Measurements from ENCODE around the gene TTI1.
A peak's percentile ranks its signal among the peaks of the same experiment; 100 is the strongest.

The TTI1 gene

DNA sequence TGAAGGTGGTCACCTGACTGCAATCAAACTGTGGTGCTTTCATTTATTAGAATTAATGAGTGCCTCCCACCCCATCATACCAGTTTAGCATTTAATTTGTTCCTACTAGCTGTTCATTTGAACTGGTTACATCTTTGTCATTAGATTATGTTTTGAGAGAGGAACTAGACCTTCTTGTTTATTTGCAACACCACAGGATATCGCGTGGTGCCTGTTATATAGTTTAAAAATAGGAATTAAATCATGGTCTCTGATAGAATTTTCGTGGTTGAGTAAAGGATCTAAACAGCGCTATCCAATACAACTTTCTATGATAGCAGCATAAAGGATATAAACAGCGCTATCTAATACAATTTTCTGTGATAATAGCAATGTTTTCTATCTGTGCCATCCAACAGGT lies 3.1 kb upstream of the TTI1 start:
- no peak for TF ChIP-seq CTCF (IDR thresholded peaks at IDR 0.05)
- no peak for TF ChIP-seq ZFX (IDR thresholded peaks at IDR 0.05; ENCODE audit: borderline replicate concordance)
- H3K27ac ChIP-seq = no peak overlapping the region

DNA sequence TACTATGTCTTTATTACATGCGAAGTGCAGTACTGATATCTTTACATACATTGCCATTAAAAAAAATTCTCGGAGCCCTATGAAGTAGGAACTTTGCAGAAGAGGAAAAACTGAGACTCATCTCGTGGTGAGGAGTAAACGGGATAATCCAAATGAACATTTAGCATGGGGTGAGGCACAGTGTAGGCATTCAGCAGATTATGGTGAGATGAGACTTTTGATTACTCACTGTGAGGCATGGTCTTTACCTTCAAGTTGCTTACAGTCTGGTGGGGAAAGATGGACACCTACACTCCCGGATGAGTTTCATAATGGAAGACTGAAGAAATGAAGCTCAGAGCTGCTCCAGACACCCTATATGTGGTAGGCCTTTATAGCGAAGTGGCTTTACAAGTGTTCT lies 1.7 kb upstream of the TTI1 start:
- no peak for TF ChIP-seq CTCF (IDR thresholded peaks at IDR 0.05)
- no peak for TF ChIP-seq ZFX (IDR thresholded peaks at IDR 0.05; ENCODE audit: borderline replicate concordance)
- H3K27ac ChIP-seq = peak overlapping the region; percentile 83; the same call in 1 of the 2 replicates

DNA sequence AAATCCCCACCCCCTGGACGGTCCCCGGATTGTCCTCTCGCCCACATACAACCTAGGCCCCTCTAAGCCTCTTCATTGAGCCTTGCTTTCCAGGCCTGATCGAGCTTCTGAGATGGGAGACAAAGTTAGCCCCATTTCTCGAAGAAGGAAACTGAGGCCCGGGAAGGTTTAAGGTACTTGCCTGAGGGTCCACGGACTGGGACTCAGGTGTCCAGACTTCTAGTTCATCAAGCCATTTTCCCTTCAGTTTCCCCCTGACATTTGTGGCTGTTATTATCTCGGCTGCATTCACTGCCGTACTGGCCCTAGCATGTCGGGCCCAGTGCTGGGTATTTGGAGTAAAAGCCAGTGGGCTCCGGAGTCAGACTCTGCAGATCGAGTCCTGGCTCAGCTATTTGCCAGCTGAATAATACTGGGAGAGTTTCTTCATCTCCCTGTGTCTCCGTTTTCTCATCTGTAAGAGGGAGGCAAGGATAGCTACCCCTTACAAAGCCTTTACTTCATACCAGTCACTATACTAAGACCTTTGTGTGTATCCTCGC lies 923 bp upstream of the TTI1 start:
- H3K27ac ChIP-seq = peak overlapping the region; percentile 83
- TF ChIP-seq ZFX (IDR thresholded peaks at IDR 0.05; ENCODE audit: borderline replicate concordance) (no peak), CTCF (IDR thresholded peaks at IDR 0.05) (no peak)

DNA sequence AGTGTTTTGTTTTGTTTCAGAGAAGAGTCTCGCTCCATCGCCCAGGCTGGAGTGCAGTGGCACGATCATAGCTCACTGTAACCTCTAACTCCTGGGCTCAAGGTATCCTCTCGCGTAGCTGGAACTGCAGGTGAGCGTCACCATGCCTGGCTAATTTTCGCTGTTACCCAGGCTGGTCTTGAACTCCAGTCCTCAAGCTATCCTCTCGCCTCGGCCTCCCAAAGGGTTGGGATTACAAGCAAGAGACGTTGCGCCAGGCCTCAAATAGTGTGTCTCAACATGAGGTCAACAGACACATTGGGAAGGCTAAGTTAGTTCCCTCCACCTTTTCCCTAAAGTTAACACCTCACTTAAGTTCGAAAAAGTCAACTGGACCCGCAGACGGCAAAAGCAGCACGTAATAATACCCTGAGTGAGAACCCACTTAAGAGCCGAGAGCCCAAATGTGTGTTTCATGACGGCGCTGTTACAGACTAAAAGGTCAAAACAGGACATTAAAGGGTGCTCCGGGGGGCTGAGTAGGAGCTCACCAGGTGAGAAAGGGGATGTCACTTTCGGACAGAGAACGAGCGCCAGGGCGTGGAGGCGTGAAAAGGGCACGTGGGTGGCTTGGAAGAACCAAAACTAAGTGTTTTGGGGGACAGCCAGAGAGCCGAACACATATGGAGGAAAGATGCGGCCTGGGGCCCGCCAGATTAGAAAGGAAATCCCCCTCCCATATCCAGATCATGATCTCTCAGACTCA lies 499 bp downstream of the TTI1 start:
- TF ChIP-seq CTCF (IDR thresholded peaks at IDR 0.05) (no peak), ZFX (IDR thresholded peaks at IDR 0.05; ENCODE audit: borderline replicate concordance) (no peak)

DNA sequence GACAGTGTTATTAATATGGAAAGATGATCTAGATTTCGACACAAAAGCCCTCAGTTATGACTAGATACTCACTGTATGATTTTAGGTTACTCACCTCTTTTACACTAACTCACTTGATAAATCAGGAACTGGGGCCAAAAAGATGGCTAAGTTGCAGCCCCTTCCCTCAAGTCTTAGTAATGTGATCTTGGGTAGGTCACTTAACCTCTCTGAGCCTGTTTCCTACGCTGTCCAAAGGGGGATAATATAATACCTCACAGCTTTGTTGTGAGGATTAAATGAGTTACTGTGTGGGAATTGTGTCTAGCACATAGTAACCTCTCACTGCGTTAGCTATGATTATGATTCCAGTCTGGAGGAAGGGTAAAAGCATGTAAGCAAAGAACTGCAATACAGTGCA lies 1.3 kb downstream of the TTI1 start:
- TF ChIP-seq ZFX (IDR thresholded peaks at IDR 0.05; ENCODE audit: borderline replicate concordance) (no peak), CTCF (IDR thresholded peaks at IDR 0.05) (no peak)
- H3K27ac ChIP-seq = no peak overlapping the region

More for the DNA sequence above, 499 bp downstream of the TTI1 start:
- H3K27ac ChIP-seq = peak overlapping the region; percentile 83

DNA sequence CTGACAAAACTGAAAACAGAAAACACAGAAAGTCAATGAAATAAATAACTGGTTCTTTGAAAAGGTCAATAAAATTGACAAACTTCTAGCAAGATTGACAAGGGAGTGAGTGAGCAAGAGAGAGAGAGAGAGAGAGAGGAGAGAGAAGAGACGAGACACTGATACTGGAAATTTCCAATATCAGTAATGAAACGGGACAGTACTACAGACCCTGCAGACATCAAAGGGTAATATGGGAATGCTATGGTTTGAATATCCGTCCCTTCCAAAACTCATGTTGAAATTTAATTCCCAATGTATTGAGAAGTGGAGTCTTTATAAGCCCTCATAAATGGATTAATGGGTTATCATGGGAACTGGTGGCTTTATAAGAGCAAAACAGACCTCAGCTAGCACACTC lies 3.8 kb downstream of the TTI1 start:
- TF ChIP-seq ZFX (IDR thresholded peaks at IDR 0.05; ENCODE audit: borderline replicate concordance) (no peak), CTCF (IDR thresholded peaks at IDR 0.05) (no peak)
- no peak overlapping the region for H3K27ac ChIP-seq

GRCh38 chr20:38024496-38024895 lies 8.8 kb downstream of the TTI1 start:
- H3K27ac ChIP-seq = peak overlapping the region; percentile 63
- no peak for TF ChIP-seq ZFX (IDR thresholded peaks at IDR 0.05; ENCODE audit: borderline replicate concordance)
- no peak for TF ChIP-seq CTCF (IDR thresholded peaks at IDR 0.05)

Measured in 22Rv1 (cell line).